Activated CD8-positive, alpha-beta memory T cell treated with anti-CD3 and anti-CD28 coated beads for 1 hour (primary cell): Measurements from ENCODE around the gene EXOC2.

Experiments
- DNase-seq, 2 donors: peaks; one replicate each; pipeline ENCODE4 v3.0.0-alpha.2; 2020; ENCODE audit warnings: low read depth in 1 of 2; ENCODE audit errors: extremely low read depth in 1 of 2

The EXOC2 gene

GRCh38 chr6:449486-450419 lies 243.2 kb downstream of the EXOC2 start:
- no peak for DNase-seq

- DNase-seq: no peak
Measured at GRCh38 chr6:449057-449430, 243.9 kb downstream of the EXOC2 start.

- DNase-seq: no peak
Measured at GRCh38 chr6:448296-449056, 244.5 kb downstream of the EXOC2 start.

- DNase-seq: peak in 1 of 2 donors; percentile 25
Measured at GRCh38 chr6:447381-448165, 245.4 kb downstream of the EXOC2 start.

GRCh38 chr6:446418-447366 lies 246.2 kb downstream of the EXOC2 start:
- peak; percentile 76 to 80 for DNase-seq

GRCh38 chr6:445571-446417 lies 247.1 kb downstream of the EXOC2 start:
- no peak for DNase-seq

- peak in 1 of 2 donors; percentile 37 for DNase-seq
Measured at GRCh38 chr6:444653-445275, 248.2 kb downstream of the EXOC2 start.

- DNase-seq: no peak
Measured at GRCh38 chr6:443621-444159, 249.2 kb downstream of the EXOC2 start.

- DNase-seq: no peak
Measured at GRCh38 chr6:441126-441920, 251.6 kb downstream of the EXOC2 start.

GRCh38 chr6:439641-440167 lies 253.2 kb downstream of the EXOC2 start:
- no peak for DNase-seq

GRCh38 chr6:438634-439170 lies 254.2 kb downstream of the EXOC2 start:
- DNase-seq: no peak

GRCh38 chr6:437037-437392 lies 255.9 kb downstream of the EXOC2 start:
- DNase-seq: no peak

- no peak for DNase-seq
Measured at GRCh38 chr6:436308-437036, 256.5 kb downstream of the EXOC2 start.

- DNase-seq: no peak
Measured at GRCh38 chr6:435441-436307, 257.3 kb downstream of the EXOC2 start.
